Measurements from ENCODE around the gene PLEKHG4B. TPM values are rescaled to one million over a fixed set of nuclear protein-coding genes. Genes with fewer than 3 reads are reported as not detected.

The PLEKHG4B gene
- total and polyA plus RNA-seq, 2 of the 4 experiments (the other 2 are of a cell fraction) = 1.1 TPM

- TF ChIP-seq RAD21 (IDR thresholded peaks at IDR 0.05; ENCODE audit: low read length) = no peak
- TF ChIP-seq POLR2A (IDR thresholded peaks at IDR 0.05; ENCODE audit: low read depth, low read length) = no peak
Observed at GRCh38 chr5:90590-91547, 1.1 kb upstream of the PLEKHG4B start (continued).

- DNase-seq (no peak), ATAC-seq (ENCODE audit: low read depth) (no peak)
- Histone ChIP-seq H3K4ac (ENCODE audit: low read depth, low read length) (no peak overlapping the region), H2BK15ac (ENCODE audit: low read depth, low read length) (no peak overlapping the region), H3K14ac (replicated peaks; ENCODE audit: low read depth, low read length) (no peak overlapping the region), H3K4me2 (ENCODE audit: low read depth, low read length) (no peak overlapping the region; the same call in 1 of the 2 replicates), H2BK20ac (ENCODE audit: low read depth, low read length) (no peak overlapping the region), H4K20me1 (ENCODE audit: insufficient read depth, low read length) (no peaks in the 10 kb centered on the region), H3K27ac (ENCODE audit: insufficient read depth, low read length) (no peak overlapping the region), H3K9me3 (ENCODE audit: control insufficient read depth, insufficient read depth, low read length) (no peaks in the 10 kb centered on the region), H3K56ac (ENCODE audit: extremely low read depth, insufficient read depth, low read length) (no peak overlapping the region), H3K79me1 (ENCODE audit: low read depth in 1 of 2, low read length in 2 of 2) (no peaks in the 10 kb centered on the region), H2BK5ac (ENCODE audit: low read depth, low read length, poor library complexity, severe bottlenecking) (no peak overlapping the region), H3K18ac (ENCODE audit: low read depth, low read length) (no peak overlapping the region), H3K23ac (ENCODE audit: low read depth, low read length) (no peak overlapping the region), H2AK9ac (replicated peaks; ENCODE audit: low read depth, low read length, poor library complexity) (no peak overlapping the region), H3K36me3 (ENCODE audit: control insufficient read depth, insufficient read depth, low read length) (no peaks in the 10 kb centered on the region), H3K4me1 (ENCODE audit: control insufficient read depth, insufficient read depth, low read length) (no peaks in the 10 kb centered on the region), H3K27me3 (ENCODE audit: control insufficient read depth, insufficient read depth, low read length) (peaks cover 68% of the 10 kb centered on the region), H2AFZ (replicated peaks; ENCODE audit: low read length, poor library complexity) (peak overlapping the region; percentile 55), H3K9me1 (ENCODE audit: insufficient read depth, low read length) (no peaks in the 10 kb centered on the region), H2BK120ac (ENCODE audit: low read depth, low read length) (no peak overlapping the region), H4K8ac (ENCODE audit: low read depth in 2 of 2, low read length in 2 of 2) (no peak overlapping the region), H4K5ac (ENCODE audit: low read depth, low read length) (no peak overlapping the region), H3K9ac (ENCODE audit: low read depth, low read length) (no peak overlapping the region), H4K91ac (ENCODE audit: insufficient read depth, low read depth, low read length) (no peak overlapping the region), H3K4me3 (ENCODE audit: insufficient read depth, low read depth, low read length) (peak overlapping the region; percentile 19), H2AK5ac (ENCODE audit: low read depth, low read length) (no peak overlapping the region)
- ChIA-PET POLR2A (ENCODE audit: unreplicated experiment) (no interaction called here), CTCF (no interaction called here)
- dilution Hi-C loops (cut with HindIII; ENCODE audit: low sequenced_read_pairs, unreplicated experiment) (no loop called here), intact Hi-C loops (cut with micrococcal nuclease) (no loop called here), in situ Hi-C loops (cut with MboI; ENCODE audit: low sequenced_read_pairs) (no loop called here)
- TF ChIP-seq RCOR1 (IDR thresholded peaks at IDR 0.05; ENCODE audit: insufficient replicate concordance, low read length) = no peak
- TF ChIP-seq MXI1 (IDR thresholded peaks at IDR 0.05; ENCODE audit: borderline replicate concordance, low read depth, low read length) = no peak
- no peak for TF ChIP-seq USF2 (IDR thresholded peaks at IDR 0.05; ENCODE audit: low read depth, low read length)
- BruUV-seq (replicated peaks) = no TSS peak
- 0% methylated on average over 9 of the region's 37 CpGs; no CpG with 5 or more reads in 1 of the 2 experiments for WGBS, 2 experiments (ENCODE audit: extremely low coverage in 2 of 2, insufficient read length in 1 of 2)
Observed at GRCh38 chr5:92401-93220, 643 bp downstream of the PLEKHG4B start.

Data from IMR-90 (cell line).